Neural crest cell (in vitro differentiated cells): ENCODE results near the gene CLCN7. TPM values are rescaled to one million over a fixed set of nuclear protein-coding genes. Genes with fewer than 3 reads are reported as not detected.

ENCODE experiments used
- DNase-seq: peaks from one replicate; pipeline ENCODE4 v3.0.0; 2021; ENCODE audit warnings: low read depth, mixed read lengths, low spot score
- H3K27ac Mint-ChIP-seq: one replicate; pipeline ENCODE4 v1.8.0; 2021; ENCODE audit warnings: mild to moderate bottlenecking, mixed read lengths; ENCODE audit not compliant: unreplicated experiment
- H3K27me3 Mint-ChIP-seq: 2 replicates; pipeline ENCODE4 v1.8.0; 2021; ENCODE audit warnings: low read depth, mild to moderate bottlenecking, mixed read lengths
- H3K36me3 Mint-ChIP-seq: 2 replicates; pipeline ENCODE4 v1.8.0; 2021; ENCODE audit warnings: low read depth, mild to moderate bottlenecking, mixed read lengths
- H3K4me1 Mint-ChIP-seq: 2 replicates; pipeline ENCODE4 v1.8.0; 2021; ENCODE audit warnings: mixed read lengths
- H3K4me3 Mint-ChIP-seq: one replicate; pipeline ENCODE4 v1.8.0; 2021; ENCODE audit warnings: mild to moderate bottlenecking, mixed read lengths
- H3K9me3 Mint-ChIP-seq: 2 replicates; pipeline ENCODE4 v1.8.0; 2021; ENCODE audit warnings: mixed read lengths
- total RNA-seq: library from RNA; stranded (reverse); gene quantifications from 2 replicates; pipeline ENCODE4 v1.2.1, GENCODE V29; 2021
- TF ChIP-seq, protein P1 (sequence below): fragments of 200-600 bp; sonication (generic); conservative IDR thresholded peaks from 2 replicates; pipeline ENCODE4 v1.5.0; 2021; ENCODE audit warnings: antibody characterized with exemption, mild to moderate bottlenecking

The CLCN7 gene
- total RNA-seq, 1 donor from 2014 or later = 82.4 TPM

DNA sequence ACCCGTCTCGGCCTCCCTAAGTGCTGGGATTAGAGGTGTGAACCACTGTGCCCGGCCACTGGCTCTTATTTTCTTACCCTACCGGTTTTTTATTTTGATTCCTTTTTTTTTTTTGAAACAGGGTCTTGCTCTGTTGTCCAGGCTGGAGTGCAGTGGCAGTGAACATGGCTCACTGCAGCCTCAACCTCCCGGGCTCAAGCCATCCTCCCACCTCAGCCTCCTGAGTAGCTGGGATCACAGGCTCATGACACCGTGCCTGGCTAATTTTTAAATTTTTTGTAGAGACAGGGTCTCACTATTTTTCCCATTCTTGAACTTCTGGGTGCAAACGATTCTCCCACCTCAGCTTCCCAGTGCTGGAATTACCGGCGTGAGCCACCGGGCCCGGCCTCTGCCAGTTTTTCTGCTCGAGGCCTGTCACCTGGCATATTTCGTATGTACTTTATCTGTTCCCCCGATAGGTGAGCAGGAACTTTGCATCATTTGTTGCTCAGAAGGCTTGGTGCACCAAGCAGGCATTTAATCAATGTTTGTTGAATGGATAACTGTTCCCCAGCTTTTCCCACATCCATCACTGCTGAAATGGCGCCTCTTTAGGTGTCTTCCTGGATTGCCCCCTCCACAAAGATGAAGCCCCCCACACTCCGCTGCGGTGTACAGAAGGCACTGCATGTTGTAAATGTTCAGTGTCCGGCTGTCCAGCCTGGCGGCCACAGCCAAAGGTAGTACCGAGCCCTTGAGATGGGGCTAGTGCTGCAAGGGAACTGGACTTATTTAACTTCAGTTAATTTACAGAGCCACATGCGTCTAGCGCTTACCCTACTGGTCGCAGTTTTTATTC, 17.5 kb upstream of the CLCN7 start:
- H3K27me3 Mint-ChIP-seq = no peaks in the 10 kb centered on the region
- no peaks in the 10 kb centered on the region for H3K36me3 Mint-ChIP-seq
- no peak for DNase-seq
- peak overlapping the region; percentile 97 for H3K4me3 Mint-ChIP-seq
- peaks cover 16% of the 10 kb centered on the region for H3K4me1 Mint-ChIP-seq
- TF ChIP-seq, protein P1, sequence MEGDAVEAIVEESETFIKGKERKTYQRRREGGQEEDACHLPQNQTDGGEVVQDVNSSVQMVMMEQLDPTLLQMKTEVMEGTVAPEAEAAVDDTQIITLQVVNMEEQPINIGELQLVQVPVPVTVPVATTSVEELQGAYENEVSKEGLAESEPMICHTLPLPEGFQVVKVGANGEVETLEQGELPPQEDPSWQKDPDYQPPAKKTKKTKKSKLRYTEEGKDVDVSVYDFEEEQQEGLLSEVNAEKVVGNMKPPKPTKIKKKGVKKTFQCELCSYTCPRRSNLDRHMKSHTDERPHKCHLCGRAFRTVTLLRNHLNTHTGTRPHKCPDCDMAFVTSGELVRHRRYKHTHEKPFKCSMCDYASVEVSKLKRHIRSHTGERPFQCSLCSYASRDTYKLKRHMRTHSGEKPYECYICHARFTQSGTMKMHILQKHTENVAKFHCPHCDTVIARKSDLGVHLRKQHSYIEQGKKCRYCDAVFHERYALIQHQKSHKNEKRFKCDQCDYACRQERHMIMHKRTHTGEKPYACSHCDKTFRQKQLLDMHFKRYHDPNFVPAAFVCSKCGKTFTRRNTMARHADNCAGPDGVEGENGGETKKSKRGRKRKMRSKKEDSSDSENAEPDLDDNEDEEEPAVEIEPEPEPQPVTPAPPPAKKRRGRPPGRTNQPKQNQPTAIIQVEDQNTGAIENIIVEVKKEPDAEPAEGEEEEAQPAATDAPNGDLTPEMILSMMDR = no peak
- no peaks in the 10 kb centered on the region for H3K9me3 Mint-ChIP-seq
- H3K27ac Mint-ChIP-seq = peak overlapping the region; percentile 100

DNA sequence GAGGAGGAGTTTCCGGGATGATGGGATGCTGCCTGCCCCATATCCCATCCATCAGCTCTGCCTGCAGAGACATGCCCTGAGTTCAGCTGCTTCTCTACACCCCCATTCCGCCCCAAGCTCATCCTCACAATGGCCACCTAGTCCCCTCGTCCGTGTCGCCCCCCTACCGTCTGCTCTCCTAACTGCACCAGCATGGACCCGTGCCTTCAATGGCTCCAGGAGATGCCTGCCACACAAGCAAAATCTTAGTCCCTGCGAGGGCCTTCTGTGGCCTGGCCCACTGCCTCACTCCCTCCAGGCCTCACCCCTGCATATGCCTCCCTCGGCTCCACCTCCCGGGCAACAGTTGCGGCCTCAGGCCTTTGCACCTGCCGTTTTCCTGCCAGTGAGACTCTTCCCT, 16.5 kb upstream of the CLCN7 start:
- Mint-ChIP-seq H3K9me3 (no peaks in the 10 kb centered on the region), H3K4me3 (peak overlapping the region; percentile 34), H3K27ac (no peak overlapping the region), H3K27me3 (no peaks in the 10 kb centered on the region), H3K36me3 (no peaks in the 10 kb centered on the region), H3K4me1 (peaks cover 16% of the 10 kb centered on the region)
- TF ChIP-seq, protein P1 = no peak
- no peak for DNase-seq

DNA sequence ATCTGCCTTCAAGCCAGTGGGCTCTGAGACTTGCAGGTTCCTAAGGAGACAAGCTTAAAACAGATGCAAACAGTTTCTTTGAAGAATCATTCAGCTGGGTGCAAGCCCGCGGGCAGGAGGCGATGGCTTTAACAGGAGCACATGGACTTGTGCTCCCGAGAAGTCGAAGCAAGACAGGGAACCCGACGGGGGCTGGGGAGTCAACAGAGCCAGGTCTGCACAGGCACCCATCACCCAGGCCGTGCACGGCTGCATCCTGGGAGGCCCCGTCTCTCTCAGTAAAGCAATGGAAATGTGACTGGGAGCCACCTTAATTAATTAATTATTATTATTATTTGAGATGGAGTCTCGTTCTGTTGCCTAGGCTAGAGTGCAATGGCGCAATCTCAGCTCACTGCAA, 14.2 kb upstream of the CLCN7 start:
- no peak for DNase-seq
- H3K27ac Mint-ChIP-seq = no peak overlapping the region
- H3K4me3 Mint-ChIP-seq = no peak overlapping the region
- TF ChIP-seq, protein P1 = no peak
- H3K4me1 Mint-ChIP-seq = peaks cover 10% of the 10 kb centered on the region
- H3K9me3 Mint-ChIP-seq = no peaks in the 10 kb centered on the region
- H3K36me3 Mint-ChIP-seq = no peaks in the 10 kb centered on the region
- H3K27me3 Mint-ChIP-seq = peaks cover 6% of the 10 kb centered on the region

DNA sequence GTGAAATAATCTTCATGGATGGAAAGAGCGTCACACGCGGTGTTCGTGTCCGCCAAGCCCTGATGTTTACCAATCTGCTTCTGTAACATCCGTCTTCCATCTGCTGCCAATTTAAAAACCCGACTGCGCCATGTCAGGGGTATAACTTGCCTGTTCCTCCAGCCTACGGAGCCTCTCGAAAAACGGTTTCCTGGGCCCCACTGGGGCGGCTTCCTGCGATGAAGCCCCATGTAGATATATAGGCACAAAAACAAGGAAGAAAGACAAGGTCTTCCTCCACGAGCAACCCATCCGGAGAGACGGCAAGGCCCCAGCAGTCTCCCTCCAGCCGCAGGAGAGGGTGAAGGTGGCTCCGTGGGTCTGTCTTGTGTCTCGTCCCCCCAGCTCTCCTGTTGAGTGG, 13.8 kb upstream of the CLCN7 start, which contains the start of gene PTX4:
Gene PTX4, minus strand, starts transcription at position 326 of the 400 bp plus-strand sequence. Its CDS starts 35 bp downstream, at position 291.
- Mint-ChIP-seq H3K27ac (peak within 1 kb of the TSS; percentile 19), H3K27me3 (peaks cover 11% of the 10 kb centered on the region), H3K4me1 (peaks cover 8% of the 10 kb centered on the region), H3K9me3 (no peaks in the 10 kb centered on the region), H3K36me3 (no peaks in the 10 kb centered on the region), H3K4me3 (no peak within 1 kb of the TSS)
- TF ChIP-seq, protein P1 = no peak
- no peak for DNase-seq

DNA sequence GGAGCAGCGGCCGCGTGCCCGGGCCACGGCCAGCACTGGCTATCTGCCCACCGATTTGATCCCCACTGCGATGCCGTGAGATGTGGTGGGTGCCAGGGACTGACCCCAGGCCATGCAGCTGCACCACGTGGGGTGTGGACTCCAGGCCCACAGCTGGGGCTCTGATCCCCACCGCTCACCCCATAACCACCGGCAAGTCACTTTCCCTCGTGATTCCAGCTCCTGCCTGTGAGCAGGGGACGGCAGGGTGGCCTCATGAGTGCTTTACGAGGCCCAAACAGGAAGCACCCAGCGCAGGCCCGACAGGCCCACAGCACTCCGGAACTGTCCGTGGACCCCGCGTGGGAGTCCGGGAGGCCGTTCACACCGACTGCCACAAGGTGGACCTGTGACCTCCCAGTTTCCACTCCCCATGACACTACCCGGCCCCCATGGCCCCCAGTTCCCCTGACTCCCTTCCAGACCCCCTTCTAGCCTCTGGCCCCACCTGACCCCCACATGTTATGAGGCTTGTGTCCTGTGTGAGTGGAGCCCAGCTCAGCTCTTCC, 13.3 kb upstream of the CLCN7 start:
- Mint-ChIP-seq H3K27me3 (peaks cover 16% of the 10 kb centered on the region), H3K36me3 (no peaks in the 10 kb centered on the region), H3K4me3 (no peak overlapping the region), H3K27ac (peak overlapping the region; percentile 19), H3K9me3 (no peaks in the 10 kb centered on the region), H3K4me1 (peaks cover 8% of the 10 kb centered on the region)
- DNase-seq = no peak
- TF ChIP-seq, protein P1 = no peak
